Prostate gland (tissue), 2 donors: ENCODE measurements around the gene DRICH1. TPM values are rescaled to one million over a fixed set of nuclear protein-coding genes. Genes with fewer than 3 reads are reported as not detected.

Experiments used
- DNase-seq: peaks from one replicate; pipeline ENCODE4 v3.0.0-alpha.2; 2019; ENCODE audit warnings: low spot score
- H3K27ac ChIP-seq, 2 donors: fragments of 200-600 bp; sonication (generic); 2 replicates each; pipeline ENCODE4 v1.5.1; 2017 to 2019
- H3K27me3 ChIP-seq: fragments of 200-600 bp; sonication (generic); replicated peaks from 2 replicates; pipeline ENCODE4 v1.5.1; 2019; ENCODE audit not compliant: insufficient read depth
- H3K36me3 ChIP-seq, 2 donors: fragments of 200-600 bp; sonication (generic); 1 replicate in 1 of 2; 2 replicates in 1 of 2; pipeline versions ENCODE4 v1.5.1 to v1.8.1; 2017 to 2019
- H3K4me1 ChIP-seq: fragments of 200-600 bp; sonication (generic); replicated peaks from 2 replicates; pipeline ENCODE4 v1.5.1; 2019
- H3K4me3 ChIP-seq, 2 donors: fragments of 200-600 bp; sonication (generic); 2 replicates each; pipeline ENCODE4 v1.5.1; 2017 to 2019
- H3K9me3 ChIP-seq: fragments of 200-600 bp; sonication (generic); 2 replicates; pipeline ENCODE4 v1.5.1; 2017
- POLR2A ChIP-seq: fragments of 450-650 bp; IDR thresholded peaks from one replicate; pipeline ENCODE4 v1.6.1; 2016; ENCODE audit warnings: antibody characterized with exemption, mild to moderate bottlenecking
- POLR2AphosphoS5 ChIP-seq: sonication (generic); formaldehyde crosslinking; IDR thresholded peaks from one replicate; pipeline ENCODE4 v1.6.1; 2017; ENCODE audit warnings: antibody characterized with exemption
- WGBS: methylation state at CpG from one replicate; pipeline ENCODE4 v1.1.5; 2018; 5-methylcytosine and 5-hydroxymethylcytosine counted together
- intact Hi-C: fragments of 100-400 bp; cut with DNase I; formaldehyde crosslinking; loops from one replicate; pipeline ENCODE4 v1.14.2; 2022
- total RNA-seq, 2 donors: library from RNA; depleted of rRNA; stranded (reverse); fragments of >200 nt; gene quantifications; one replicate each; pipeline ENCODE4 v1.1.0, GENCODE V29; 2016
- TF ChIP-seq, protein P1 (sequence below), 4 experiments: fragments of 200-600 bp in 2 of 4; fragments of 450-650 bp in 2 of 4; sonication (generic) in 2 of 4; IDR thresholded peaks; 1 replicate in 3 of 4; 2 replicates in 1 of 4; pipeline ENCODE4 v1.5.1; 2016 to 2019; ENCODE audit warnings: antibody characterized with exemption in 4 of 4, mild to moderate bottlenecking in 2 of 4, moderate library complexity in 2 of 4

Gene DRICH1
- total RNA-seq, 2 donors from 2014 or later, result 2.8 TPM; not detected in 1

- H3K27me3 ChIP-seq, result no peaks in the 10 kb centered on the region
- WGBS, result under 1% methylated on average over 47 of the region's 73 CpGs
- H3K4me3 ChIP-seq, result peak overlapping the region; percentile 34 to 43
- TF ChIP-seq POLR2A (no peak), POLR2AphosphoS5 (no peak)
- TF ChIP-seq, protein P1, sequence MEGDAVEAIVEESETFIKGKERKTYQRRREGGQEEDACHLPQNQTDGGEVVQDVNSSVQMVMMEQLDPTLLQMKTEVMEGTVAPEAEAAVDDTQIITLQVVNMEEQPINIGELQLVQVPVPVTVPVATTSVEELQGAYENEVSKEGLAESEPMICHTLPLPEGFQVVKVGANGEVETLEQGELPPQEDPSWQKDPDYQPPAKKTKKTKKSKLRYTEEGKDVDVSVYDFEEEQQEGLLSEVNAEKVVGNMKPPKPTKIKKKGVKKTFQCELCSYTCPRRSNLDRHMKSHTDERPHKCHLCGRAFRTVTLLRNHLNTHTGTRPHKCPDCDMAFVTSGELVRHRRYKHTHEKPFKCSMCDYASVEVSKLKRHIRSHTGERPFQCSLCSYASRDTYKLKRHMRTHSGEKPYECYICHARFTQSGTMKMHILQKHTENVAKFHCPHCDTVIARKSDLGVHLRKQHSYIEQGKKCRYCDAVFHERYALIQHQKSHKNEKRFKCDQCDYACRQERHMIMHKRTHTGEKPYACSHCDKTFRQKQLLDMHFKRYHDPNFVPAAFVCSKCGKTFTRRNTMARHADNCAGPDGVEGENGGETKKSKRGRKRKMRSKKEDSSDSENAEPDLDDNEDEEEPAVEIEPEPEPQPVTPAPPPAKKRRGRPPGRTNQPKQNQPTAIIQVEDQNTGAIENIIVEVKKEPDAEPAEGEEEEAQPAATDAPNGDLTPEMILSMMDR (IDR thresholded peaks at IDR 0.05), result no peak
- intact Hi-C loops, result no loop called here
- DNase-seq, result no peak
- H3K9me3 ChIP-seq, result no peaks in the 10 kb centered on the region
- H3K36me3 ChIP-seq, result no peaks in the 10 kb centered on the region
- no peaks in the 10 kb centered on the region for H3K4me1 ChIP-seq
- no peak overlapping the region for H3K27ac ChIP-seq
Measured at GRCh38 chr22:23565915-23566704, 66.0 kb downstream of the DRICH1 start.

DNA sequence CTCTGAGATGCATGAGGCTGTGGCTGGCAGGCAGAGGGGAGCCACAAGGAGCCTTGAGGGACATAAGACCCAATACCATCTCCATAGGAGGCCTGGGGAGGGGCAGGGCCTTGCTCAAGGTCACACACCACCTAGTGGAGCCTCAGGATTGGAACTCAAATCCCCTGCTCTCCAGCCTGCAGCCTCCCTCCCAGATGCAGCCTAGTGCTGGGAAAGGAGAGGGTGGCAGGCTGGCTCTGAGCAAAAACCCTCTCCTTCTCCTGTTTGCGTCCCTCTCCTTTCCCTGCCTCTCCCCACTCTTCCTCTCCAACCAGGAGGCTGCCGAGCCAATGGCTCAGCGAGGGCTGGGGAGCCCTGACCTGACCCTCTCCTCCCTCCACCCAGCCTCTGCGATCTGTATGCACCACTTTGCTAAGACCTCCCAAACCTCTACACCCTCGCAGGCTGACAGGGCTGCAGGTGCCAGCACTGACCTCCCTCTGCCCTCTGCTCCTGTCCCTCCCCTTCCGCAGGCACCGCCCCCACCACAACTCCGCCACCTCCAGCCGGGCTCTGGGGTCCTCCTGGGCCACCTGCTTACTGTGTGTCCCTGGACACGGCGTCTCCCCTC, 66.7 kb downstream of the DRICH1 start:
- Histone ChIP-seq H3K4me3 (peak overlapping the region; percentile 34 to 43), H3K27me3 (no peaks in the 10 kb centered on the region), H3K27ac (no peak overlapping the region), H3K36me3 (no peaks in the 10 kb centered on the region), H3K9me3 (no peaks in the 10 kb centered on the region), H3K4me1 (no peaks in the 10 kb centered on the region)
- DNase-seq, result no peak
- WGBS, result 18% methylated on average over 11 of the region's 11 CpGs
- TF ChIP-seq POLR2A, result no peak
- TF ChIP-seq, protein P1 (IDR thresholded peaks at IDR 0.05), result no peak
- TF ChIP-seq POLR2AphosphoS5, result no peak
- intact Hi-C loops, result no loop called here

DNA sequence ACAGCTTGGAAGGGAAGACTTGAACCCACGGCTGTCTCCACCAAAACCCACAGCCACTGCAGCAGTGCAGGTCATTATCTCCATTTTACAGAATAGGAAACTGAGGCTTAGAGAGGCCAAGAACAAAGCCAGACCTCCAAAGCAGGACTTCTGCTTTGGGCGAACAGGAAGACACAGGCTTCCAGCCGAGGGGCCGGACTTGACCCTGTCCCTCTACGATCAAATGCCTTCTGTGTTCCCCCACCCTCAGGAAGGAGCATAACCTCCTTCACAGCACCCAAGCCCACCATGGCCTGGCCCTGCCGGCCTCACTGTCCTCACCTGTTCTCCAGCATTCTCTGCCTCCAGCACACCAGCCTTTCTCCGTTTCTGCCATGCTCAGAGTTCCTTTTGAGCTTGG, 67.8 kb downstream of the DRICH1 start:
- DNase-seq, result no peak
- Histone ChIP-seq H3K27ac (no peak overlapping the region), H3K4me1 (no peaks in the 10 kb centered on the region), H3K4me3 (no peak overlapping the region), H3K9me3 (no peaks in the 10 kb centered on the region), H3K36me3 (no peaks in the 10 kb centered on the region), H3K27me3 (no peaks in the 10 kb centered on the region)
- TF ChIP-seq, protein P1 (IDR thresholded peaks at IDR 0.05), result no peak
- TF ChIP-seq POLR2A (no peak), POLR2AphosphoS5 (no peak)
- intact Hi-C loops, result no loop called here
- WGBS, result 87% methylated on average over 7 of the region's 7 CpGs

DNA sequence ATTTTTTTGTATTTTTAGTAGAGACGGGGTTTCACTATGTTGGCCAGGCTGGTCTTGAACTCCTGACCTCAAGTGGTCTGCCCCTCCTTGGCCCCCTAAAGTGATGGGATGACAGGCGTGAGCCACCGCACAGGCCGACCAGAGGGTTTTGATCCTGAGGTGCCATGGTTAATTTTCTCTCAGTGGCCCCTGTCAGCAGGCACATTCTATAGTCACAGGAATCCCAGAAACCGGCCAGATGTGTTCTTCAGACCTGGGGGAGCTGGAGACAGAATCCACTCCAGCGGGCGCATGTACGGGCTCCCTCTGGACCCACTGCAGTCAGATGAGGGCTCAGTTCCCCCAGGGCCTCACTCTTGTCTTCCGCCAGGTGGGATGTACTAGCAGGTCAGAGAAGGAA, 69.0 kb downstream of the DRICH1 start:
- H3K27me3 ChIP-seq, result no peaks in the 10 kb centered on the region
- intact Hi-C loops, result no loop called here

More for the DNA sequence above, 69.0 kb downstream of the DRICH1 start:
- no peak for TF ChIP-seq POLR2AphosphoS5
- TF ChIP-seq POLR2A, result no peak
- TF ChIP-seq, protein P1 (IDR thresholded peaks at IDR 0.05), result no peak
- Histone ChIP-seq H3K27ac (no peak overlapping the region), H3K9me3 (no peaks in the 10 kb centered on the region), H3K4me3 (no peak overlapping the region), H3K36me3 (no peaks in the 10 kb centered on the region), H3K4me1 (no peaks in the 10 kb centered on the region)
- no peak for DNase-seq
- 96% methylated on average over 9 of the region's 9 CpGs for WGBS
